ENCODE results near the gene RENBP.

The RENBP gene

DNA sequence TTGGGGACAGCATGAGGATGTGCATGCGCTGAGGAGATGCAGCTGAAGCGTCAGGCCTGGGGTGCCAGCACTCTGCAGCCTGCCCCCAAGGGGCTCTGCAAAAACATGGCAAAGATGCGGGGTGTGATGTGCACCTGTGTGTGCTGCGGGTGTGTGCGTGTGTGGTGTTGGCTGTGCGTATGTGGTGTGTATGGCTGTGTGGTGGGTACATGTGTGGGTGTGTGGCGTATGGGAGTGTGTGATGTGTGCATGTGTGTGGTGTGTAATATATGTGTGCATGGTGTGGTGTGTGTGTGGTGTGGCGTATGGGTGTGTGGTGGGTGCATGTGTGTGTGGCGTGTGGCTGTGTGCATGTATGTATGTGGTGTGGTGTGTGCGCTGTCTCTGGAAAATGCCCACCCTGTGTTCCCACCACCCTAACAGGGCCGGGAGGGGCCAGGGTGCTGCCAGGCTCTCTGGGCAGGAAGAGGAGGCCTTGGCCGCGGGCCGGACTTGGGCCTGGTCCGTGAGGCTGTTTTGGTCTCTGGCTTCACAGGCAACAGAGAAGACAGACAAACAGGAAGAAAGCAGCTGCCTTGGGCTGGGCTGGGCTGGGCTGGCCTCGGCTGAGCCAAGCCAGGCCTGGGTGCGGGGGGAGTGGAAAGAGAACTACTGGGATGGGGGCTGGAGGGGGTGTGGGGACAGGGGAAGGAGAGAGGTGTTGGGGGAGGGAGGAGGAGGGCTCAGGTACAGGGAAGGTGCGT lies 41.0 kb downstream of the RENBP start:
- TF ChIP-seq ZNF274 (IDR thresholded peaks at IDR 0.05; ENCODE audit: low read depth, low read length), result no peak
- H3K4me3 ChIP-seq (ENCODE audit: low read length), result no peak overlapping the region

DNA sequence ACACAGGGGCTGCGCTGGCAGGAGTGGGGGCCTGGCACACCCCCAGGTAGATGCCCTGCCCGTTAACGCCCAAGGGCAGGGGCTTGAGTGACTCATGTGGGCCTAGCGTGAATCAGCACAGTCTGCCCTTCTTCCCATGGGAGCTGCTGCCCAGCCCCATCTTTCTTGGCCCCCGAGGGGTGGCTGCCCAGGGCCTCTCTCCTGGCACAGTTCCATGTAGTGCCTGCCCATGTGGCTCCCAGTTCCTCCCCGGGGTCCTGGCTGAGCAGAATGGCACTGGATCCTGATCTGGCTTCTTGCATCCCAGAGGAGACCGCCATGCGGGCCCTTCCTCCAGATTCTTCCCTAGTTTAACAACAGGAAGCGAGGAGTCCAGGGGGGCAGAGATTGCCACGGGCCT lies 42.1 kb downstream of the RENBP start:
- no peak overlapping the region for H3K4me3 ChIP-seq (ENCODE audit: low read length)
- no peak for TF ChIP-seq ZNF274 (IDR thresholded peaks at IDR 0.05; ENCODE audit: low read depth, low read length)

DNA sequence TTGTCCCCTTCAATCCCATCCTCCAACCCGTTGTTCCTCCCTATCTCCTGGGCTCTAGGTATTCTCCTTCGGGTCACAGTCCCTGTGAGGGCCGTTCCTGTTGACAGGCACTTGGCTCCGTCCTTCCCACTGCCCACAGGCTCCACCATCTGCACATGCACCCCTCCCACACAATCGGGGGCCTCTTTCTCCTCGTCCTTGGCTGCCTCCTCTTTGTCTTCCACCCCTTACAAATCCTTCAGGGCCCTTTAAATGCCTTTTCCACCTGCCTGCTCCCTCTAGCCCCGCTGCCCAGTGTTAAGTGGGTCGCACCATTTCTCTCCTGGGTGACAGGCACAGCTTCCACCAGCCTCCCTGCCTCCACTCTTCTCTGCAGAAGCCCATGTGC lies 42.7 kb downstream of the RENBP start:
- H3K4me3 ChIP-seq (ENCODE audit: low read length), result no peak overlapping the region

DNA sequence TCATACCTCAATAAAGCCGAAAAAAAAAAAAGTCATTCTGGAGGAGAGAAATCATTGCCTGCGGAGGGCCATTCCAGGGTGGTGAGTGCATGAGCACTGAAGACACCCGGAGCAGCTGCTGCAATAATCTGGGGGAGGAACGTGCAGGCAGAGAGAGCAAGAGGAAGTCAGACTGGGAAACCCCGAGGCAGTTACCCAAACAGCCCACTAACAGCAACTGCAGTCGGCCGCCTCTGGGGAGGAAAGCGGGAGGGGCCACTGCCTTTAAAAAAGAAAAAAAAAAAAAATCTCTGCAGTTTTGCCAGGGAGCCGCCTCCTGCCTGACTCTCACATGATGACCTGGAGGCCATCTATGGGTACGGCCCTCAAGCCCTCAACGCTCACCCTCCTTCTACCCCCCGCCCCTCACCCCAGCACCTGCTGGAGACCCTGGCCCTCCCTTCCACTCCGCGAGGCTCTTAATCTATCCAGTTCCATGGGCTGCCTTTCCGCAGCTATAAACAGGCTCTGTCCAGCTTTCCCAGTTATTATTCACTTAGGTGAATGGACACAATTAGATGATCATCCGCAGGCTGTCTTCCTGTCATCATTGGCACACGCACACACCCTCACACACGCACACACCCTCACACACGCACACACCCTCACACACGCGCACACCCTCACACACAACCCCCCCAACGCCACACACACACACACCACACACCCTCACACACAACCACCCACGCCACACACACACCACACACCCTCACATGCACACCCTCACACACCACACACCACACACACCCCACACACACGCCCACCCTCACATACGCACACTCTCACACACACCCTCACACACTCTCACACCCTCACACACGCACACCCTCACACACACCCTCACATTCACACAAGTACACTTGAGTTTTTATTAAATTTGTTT lies 43.4 kb downstream of the RENBP start:
- no peak overlapping the region for H3K4me3 ChIP-seq (ENCODE audit: low read length)

More for the DNA sequence above, 42.7 kb downstream of the RENBP start:
- TF ChIP-seq ZNF274 (IDR thresholded peaks at IDR 0.05; ENCODE audit: low read depth, low read length), result no peak

DNA sequence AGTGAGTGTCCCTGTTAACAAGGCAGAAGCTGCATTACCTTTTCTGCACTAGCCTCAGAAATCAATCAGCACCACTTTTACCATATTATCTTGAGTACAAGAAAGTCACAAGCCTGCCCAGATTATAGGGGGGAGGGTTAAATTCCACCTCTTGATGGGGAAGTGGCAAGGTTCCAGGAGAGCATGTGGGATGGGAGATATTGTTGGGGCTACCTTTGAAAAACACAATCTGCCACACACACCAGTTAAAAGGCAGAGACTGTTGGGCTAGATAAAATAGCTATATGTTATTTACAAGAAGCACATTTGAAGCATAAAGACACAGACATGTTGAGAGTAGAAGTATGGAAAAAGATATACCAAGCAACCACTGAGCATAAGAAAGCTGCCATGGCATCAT lies 46.5 kb downstream of the RENBP start:
- H3K4me3 ChIP-seq (ENCODE audit: low read length), result no peak overlapping the region
- TF ChIP-seq ZNF274 (IDR thresholded peaks at IDR 0.05; ENCODE audit: low read depth, low read length), result no peak

More for the DNA sequence above, 43.4 kb downstream of the RENBP start:
- TF ChIP-seq ZNF274 (IDR thresholded peaks at IDR 0.05; ENCODE audit: low read depth, low read length), result no peak

DNA sequence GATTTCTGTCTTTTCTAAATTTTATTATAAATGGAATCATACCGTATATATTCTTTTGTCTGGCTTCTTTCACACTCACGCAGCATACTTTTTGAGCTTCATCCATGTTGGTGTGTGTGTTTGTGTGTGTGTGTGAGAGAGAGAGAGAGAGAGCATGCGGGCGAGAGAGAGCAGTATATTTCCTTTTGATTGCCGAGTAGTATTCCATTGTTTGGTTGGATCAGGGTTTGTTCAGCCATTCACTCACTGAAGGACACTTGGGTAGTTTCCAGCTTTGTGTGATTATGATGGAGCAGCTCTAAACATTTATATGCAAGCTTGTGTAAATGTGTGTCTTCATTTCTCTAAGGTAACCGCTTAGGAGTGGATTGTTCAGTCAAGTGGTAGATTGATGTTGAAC lies 55.3 kb downstream of the RENBP start:
- no peak for TF ChIP-seq ZNF274 (IDR thresholded peaks at IDR 0.05; ENCODE audit: low read depth, low read length)
- H3K4me3 ChIP-seq (ENCODE audit: low read length), result no peak overlapping the region

DNA sequence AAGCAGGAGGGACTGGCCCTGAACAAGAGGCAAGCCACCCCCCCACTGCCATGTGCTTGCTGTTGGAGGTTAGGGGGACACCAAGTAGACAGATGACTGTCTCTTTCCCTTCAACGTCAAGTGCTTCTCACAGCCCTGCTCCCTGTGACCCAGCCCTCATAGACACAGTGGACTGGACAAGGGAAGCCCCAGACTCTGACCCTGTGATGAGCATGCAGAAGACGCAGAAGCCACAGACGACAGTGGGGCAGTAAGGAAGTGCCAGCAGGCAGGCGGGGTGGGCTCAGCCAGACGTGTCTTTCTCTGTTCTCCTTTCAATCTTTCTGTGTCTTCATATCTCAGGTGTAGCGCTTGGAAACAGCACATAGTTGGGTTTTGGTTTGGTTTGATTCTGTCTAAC lies 56.1 kb downstream of the RENBP start:
- H3K4me3 ChIP-seq (ENCODE audit: low read length), result no peak overlapping the region
- TF ChIP-seq ZNF274 (IDR thresholded peaks at IDR 0.05; ENCODE audit: low read depth, low read length), result no peak

DNA sequence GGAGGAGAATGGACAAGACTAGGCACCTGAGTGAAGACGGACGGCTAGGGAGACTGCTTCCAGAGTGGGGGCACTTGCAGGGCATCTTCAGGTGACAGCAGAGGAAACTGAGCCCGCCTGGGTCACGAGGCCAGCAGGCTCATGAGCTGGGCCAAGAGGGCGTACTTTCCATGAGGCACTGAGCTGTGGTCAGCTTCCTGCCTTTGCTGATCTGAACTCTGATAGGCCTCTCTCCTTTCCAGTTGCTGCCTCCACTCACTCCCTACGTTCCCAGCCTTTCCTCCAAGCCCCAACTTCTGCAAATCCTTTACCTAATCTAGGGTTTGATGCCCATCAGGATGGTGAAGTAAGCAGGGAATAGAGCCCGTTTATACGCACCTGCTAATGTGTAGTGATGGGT lies 57.1 kb downstream of the RENBP start:
- no peak for TF ChIP-seq ZNF274 (IDR thresholded peaks at IDR 0.05; ENCODE audit: low read depth, low read length)
- no peak overlapping the region for H3K4me3 ChIP-seq (ENCODE audit: low read length)

DNA sequence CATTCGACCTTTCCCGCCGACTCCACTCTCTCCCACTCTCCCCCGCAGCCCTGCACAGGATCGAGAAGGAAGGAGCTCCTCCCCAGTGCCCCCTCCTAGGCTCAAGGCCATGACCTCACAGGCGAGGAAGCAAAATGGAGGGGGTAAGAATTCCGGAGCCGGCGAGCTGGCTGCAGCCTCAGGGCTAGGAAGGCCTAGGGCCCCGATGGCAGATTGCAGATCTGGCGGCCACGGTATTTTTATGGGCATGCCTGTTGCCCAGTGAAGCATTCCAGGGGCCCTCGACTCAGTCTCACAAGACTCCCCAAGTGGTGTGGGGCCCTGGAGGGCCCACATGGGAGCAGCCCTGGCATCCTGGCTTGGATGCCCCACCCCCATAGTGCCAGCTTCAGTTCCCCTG lies 57.5 kb downstream of the RENBP start:
- H3K4me3 ChIP-seq (ENCODE audit: low read length), result no peak overlapping the region
- TF ChIP-seq ZNF274 (IDR thresholded peaks at IDR 0.05; ENCODE audit: low read depth, low read length), result no peak

GRCh38 chrX:153885968-153886903 lies 58.2 kb downstream of the RENBP start, which contains the start of gene L1CAM:
Gene L1CAM, minus strand, starts transcription at chrX:153886173. Its CDS starts 10,337 bp downstream, at chrX:153875836.
- no peak within 1 kb of the TSS for H3K4me3 ChIP-seq (ENCODE audit: low read length)
- no peak for TF ChIP-seq ZNF274 (IDR thresholded peaks at IDR 0.05; ENCODE audit: low read depth, low read length)
